ENCODE data around the gene FAM174B. TPM values are rescaled to one million over a fixed set of nuclear protein-coding genes. Genes with fewer than 3 reads are reported as not detected.

FAM174B gene
- total and polyA plus RNA-seq, 2 donors (not counting 1 experiment from before 2014, with no cell fraction given), result 0.03 to 1.9 TPM

- Mint-ChIP-seq H3K4me3 (no peak overlapping the region), H3K9me3 (ENCODE audit: insufficient read depth) (no peaks in the 10 kb centered on the region), H3K4me1 (no peaks in the 10 kb centered on the region), H3K27me3 (no peaks in the 10 kb centered on the region), H3K27ac (no peak overlapping the region)
- H4K20me1 ChIP-seq (ENCODE audit: control insufficient read depth, insufficient read depth, low read length, poor library complexity, severe bottlenecking), result no peaks in the 10 kb centered on the region
- no peak overlapping the region for H2AFZ ChIP-seq (ENCODE audit: insufficient read depth, low read depth, low read length, poor library complexity, severe bottlenecking)
- H3K4me3 ChIP-seq (ENCODE audit: control extremely low read depth in 1 of 5, extremely low read depth in 1 of 5, insufficient read depth in 1 of 5, low read depth in 2 of 5, low read length in 4 of 5), result no peak overlapping the region
- H3K4me1 ChIP-seq (ENCODE audit: control insufficient read depth in 2 of 2, insufficient read depth in 2 of 2, low read length in 2 of 2), result no peaks in the 10 kb centered on the region
- no peaks in the 10 kb centered on the region for H3K79me2 ChIP-seq (ENCODE audit: control insufficient read depth, insufficient read depth, low read length)
- DNase-seq (no peak), ATAC-seq (ENCODE audit: low read depth) (no peak)
- H3K27me3 ChIP-seq (replicated peaks in 1 of 4; ENCODE audit: control extremely low read depth in 1 of 4, control insufficient read depth in 3 of 4, insufficient read depth in 4 of 4, low read length in 3 of 4), result no peaks in the 10 kb centered on the region
- ChIA-PET POLR2A (no interaction called here), CTCF (no interaction called here)
- TF ChIP-seq EZH2 (IDR thresholded peaks at IDR 0.05; ENCODE audit: borderline replicate concordance, insufficient read depth, low read depth, low read length, poor library complexity, severe bottlenecking), result no peak
- intact Hi-C loops (cut with micrococcal nuclease), result no loop called here
- 93% methylated on average over 10 of the region's 12 CpGs for WGBS (ENCODE audit: insufficient coverage)
- H3K27ac ChIP-seq (ENCODE audit: low read length in 2 of 2), result no peak overlapping the region
- no peaks in the 10 kb centered on the region for H3K9me3 ChIP-seq (ENCODE audit: control extremely low read depth in 1 of 3, control insufficient read depth in 2 of 3, insufficient read depth in 1 of 3, low read length in 2 of 3)
- H3K4me2 ChIP-seq (replicated peaks; ENCODE audit: low read depth, low read length, poor library complexity, severe bottlenecking), result no peak overlapping the region
- no peak overlapping the region for H3K9ac ChIP-seq (ENCODE audit: low read length)
- no peaks in the 10 kb centered on the region for H3K36me3 ChIP-seq (replicated peaks in 1 of 2; ENCODE audit: control extremely low read depth in 1 of 2, control insufficient read depth in 1 of 2, extremely low read depth in 1 of 2, insufficient read depth in 2 of 2, low read length in 1 of 2)
Observed at GRCh38 chr15:92619145-92620101, 36.2 kb downstream of the FAM174B start.

- H3K4me1 ChIP-seq (ENCODE audit: control insufficient read depth in 2 of 2, insufficient read depth in 2 of 2, low read length in 2 of 2), result no peaks in the 10 kb centered on the region
- no peak overlapping the region for H3K9ac ChIP-seq (ENCODE audit: low read length)
- DNase-seq (no peak), ATAC-seq (ENCODE audit: low read depth) (no peak)
- POLR2A ChIA-PET, result no interaction called here
- CTCF ChIA-PET, result no interaction called here
- H3K9me3 ChIP-seq (ENCODE audit: control extremely low read depth in 1 of 3, control insufficient read depth in 2 of 3, insufficient read depth in 1 of 3, low read length in 2 of 3), result no peaks in the 10 kb centered on the region
- H3K36me3 ChIP-seq (replicated peaks in 1 of 2; ENCODE audit: control extremely low read depth in 1 of 2, control insufficient read depth in 1 of 2, extremely low read depth in 1 of 2, insufficient read depth in 2 of 2, low read length in 1 of 2), result no peaks in the 10 kb centered on the region
- H3K4me2 ChIP-seq (replicated peaks; ENCODE audit: low read depth, low read length, poor library complexity, severe bottlenecking), result no peak overlapping the region
- H3K27ac ChIP-seq (ENCODE audit: low read length in 2 of 2), result no peak overlapping the region
- no peaks in the 10 kb centered on the region for H3K9me3 Mint-ChIP-seq (ENCODE audit: insufficient read depth)
- H4K20me1 ChIP-seq (ENCODE audit: control insufficient read depth, insufficient read depth, low read length, poor library complexity, severe bottlenecking), result no peaks in the 10 kb centered on the region
- WGBS (ENCODE audit: insufficient coverage), result 91% methylated on average over 14 of the region's 22 CpGs
- no peak overlapping the region for H3K27ac Mint-ChIP-seq
- intact Hi-C loops (cut with micrococcal nuclease), result no loop called here
- H3K79me2 ChIP-seq (ENCODE audit: control insufficient read depth, insufficient read depth, low read length), result no peaks in the 10 kb centered on the region
- H3K27me3 ChIP-seq (replicated peaks in 1 of 4; ENCODE audit: control extremely low read depth in 1 of 4, control insufficient read depth in 3 of 4, insufficient read depth in 4 of 4, low read length in 3 of 4), result no peaks in the 10 kb centered on the region
- TF ChIP-seq EZH2 (IDR thresholded peaks at IDR 0.05; ENCODE audit: borderline replicate concordance, insufficient read depth, low read depth, low read length, poor library complexity, severe bottlenecking) (no peak), CTCF (IDR thresholded peaks at IDR 0.05) (no peak)
- no peak overlapping the region for H3K4me3 ChIP-seq (ENCODE audit: control extremely low read depth in 1 of 5, extremely low read depth in 1 of 5, insufficient read depth in 1 of 5, low read depth in 2 of 5, low read length in 4 of 5)
- no peak overlapping the region for H3K4me3 Mint-ChIP-seq
- no peak overlapping the region for H2AFZ ChIP-seq (ENCODE audit: insufficient read depth, low read depth, low read length, poor library complexity, severe bottlenecking)
- H3K27me3 Mint-ChIP-seq, result no peaks in the 10 kb centered on the region
- no peaks in the 10 kb centered on the region for H3K4me1 Mint-ChIP-seq
Observed at GRCh38 chr15:92617549-92618520, 37.7 kb downstream of the FAM174B start.
